Spleen (tissue), 11 donors: Measurements from ENCODE around the gene GPATCH2. TPM values are rescaled to one million over a fixed set of nuclear protein-coding genes. Genes with fewer than 3 reads are reported as not detected.

Experiments
- DNase-seq: peaks from one replicate; pipeline ENCODE4 v3.0.0-alpha.2; 2020
- H3K27ac ChIP-seq, 8 donors: fragments of 200-600 bp; sonication (generic) in 7 of 8; 1 replicate in 4 of 8; 2 replicates in 4 of 8; pipeline versions ENCODE4 v1.5.0 to v1.8.0; 2016 to 2021; ENCODE audit warnings: inconsistent platforms in 4 of 8, mild to moderate bottlenecking in 4 of 8, moderate library complexity in 1 of 8
- H3K27me3 ChIP-seq, 7 donors: fragments of 200-600 bp; sonication (generic) in 6 of 7; replicated peaks in 1 of 7; 1 replicate in 4 of 7; 2 replicates in 3 of 7; pipeline versions ENCODE4 v1.5.0 to v1.8.0; 2016 to 2021; ENCODE audit warnings: inconsistent platforms in 3 of 7, mild to moderate bottlenecking in 1 of 7
- H3K36me3 ChIP-seq, 6 donors: fragments of 200-600 bp; sonication (generic) in 5 of 6; 1 replicate in 4 of 6; 2 replicates in 2 of 6; pipeline versions ENCODE4 v1.5.0 to v1.8.0; 2016 to 2021; ENCODE audit warnings: inconsistent platforms in 2 of 6
- H3K4me1 ChIP-seq, 6 donors: fragments of 200-600 bp; sonication (generic) in 5 of 6; 1 replicate in 3 of 6; 2 replicates in 3 of 6; pipeline versions ENCODE4 v1.5.0 to v1.8.0; 2016 to 2021; ENCODE audit warnings: inconsistent platforms in 3 of 6
- H3K4me3 ChIP-seq, 8 donors: fragments of 200-600 bp; sonication (generic) in 7 of 8; 1 replicate in 4 of 8; 2 replicates in 4 of 8; pipeline versions ENCODE4 v1.5.0 to v1.8.0; 2016 to 2021; ENCODE audit warnings: inconsistent platforms in 4 of 8, mild to moderate bottlenecking in 4 of 8, moderate library complexity in 2 of 8
- H3K9me3 ChIP-seq, 8 donors: fragments of 200-600 bp; sonication (generic) in 7 of 8; 1 replicate in 4 of 8; 2 replicates in 4 of 8; pipeline versions ENCODE4 v1.5.0 to v1.8.0; 2016 to 2021; ENCODE audit warnings: inconsistent platforms in 4 of 8
- CTCF ChIP-seq, 11 experiments: fragments of 200-600 bp in 7 of 11; fragments of 450-650 bp in 4 of 11; sonication (generic) in 4 of 11; IDR thresholded peaks in 8 of 11; conservative IDR thresholded peaks in 3 of 11; 1 replicate in 7 of 11; 2 replicates in 4 of 11; pipeline versions ENCODE4 v1.4.0 to v1.8.0; 2016 to 2021; ENCODE audit warnings: antibody characterized with exemption in 11 of 11, inconsistent platforms in 4 of 11, mild to moderate bottlenecking in 1 of 11
- POLR2A ChIP-seq, 3 donors: fragments of 450-650 bp; IDR thresholded peaks; one replicate each; pipeline ENCODE4 v1.5.1; 2017; ENCODE audit warnings: antibody characterized with exemption in 3 of 3, mild to moderate bottlenecking in 1 of 3
- POLR2AphosphoS5 ChIP-seq, 3 donors: sonication (generic); formaldehyde crosslinking; IDR thresholded peaks; one replicate each; pipeline ENCODE4 v1.5.1; 2017; ENCODE audit warnings: antibody characterized with exemption in 3 of 3
- WGBS, 5 donors: extraction: QIAGEN DNeasy Blood & Tissue Kit in 3 of 5; methylation state at CpG; one replicate each; pipeline versions ENCODE4 v1.1.5 to v1.1.7; 2013 to 2018; 5-methylcytosine and 5-hydroxymethylcytosine counted together
- intact Hi-C: fragments of 100-400 bp; cut with DNase I; formaldehyde crosslinking; loops from one replicate; pipeline ENCODE4 v1.15.0; 2023; ENCODE audit warnings: low total_unique reads
- polyA plus RNA-seq, 3 donors: library from polyadenylated mRNA; stranded (reverse); fragments of 200-250 nt; gene quantifications; one replicate each; pipeline ENCODE4 v1.2.1, GENCODE V29; 2013
- total RNA-seq, 7 donors: library from RNA; depleted of rRNA in 3 of 7; stranded (reverse); fragments of >200 nt in 3 of 7; fragmentation: NEBNext Ultra II Directional in 4 of 7; extraction: Animal tissue kit (Norgen Biotek cat#: 25700) in 4 of 7; gene quantifications; one replicate each; pipeline versions ENCODE4 v1.1.0 to v1.2.1, GENCODE V29; 2016 to 2021
- donor health status: healthy with polysubstance abuse.
- donor health status: DM: no; HTN: no; CAD: no; lungs with moderate emphysema.
- donor health status: DM: no; HTN: no; CAD: no.
- donor health status: Bipolar disorder and iron deficiency.
- donor health status: healthy.
- donor health status: DM: no; HTN: no; CAD: no.
- donor health status: DM: yes; HTN: yes; CAD: no.

Gene GPATCH2
- total and polyA plus RNA-seq, 10 donors, result 2.7 to 24.2 (median 17.7) TPM

DNA sequence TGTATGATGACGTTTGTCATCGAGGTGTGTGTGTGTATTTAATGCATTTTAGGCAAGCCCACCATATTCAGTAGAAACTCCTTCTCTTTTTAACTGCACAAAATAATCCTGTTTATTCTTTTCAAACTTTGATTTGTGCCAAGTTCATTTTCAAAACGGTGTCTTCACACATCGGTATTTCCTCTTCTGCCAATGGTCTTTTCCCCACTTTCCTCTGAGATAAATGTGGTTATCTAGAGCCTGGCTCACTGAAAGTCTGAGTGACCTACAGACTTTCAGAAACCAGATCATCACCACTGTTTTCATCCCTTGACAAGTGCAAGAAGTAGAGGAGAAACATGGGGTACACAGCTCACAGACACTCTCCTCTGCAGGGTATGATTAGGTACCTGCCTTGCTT is 69.4 kb downstream of the GPATCH2 start:
- no peak overlapping the region for H3K4me3 ChIP-seq
- no peaks in the 10 kb centered on the region for H3K4me1 ChIP-seq
- H3K9me3 ChIP-seq, result no peaks in the 10 kb centered on the region
- DNase-seq, result no peak
- TF ChIP-seq CTCF (IDR thresholded peaks at IDR 0.05 in 8 of 11, conservative IDR thresholded peaks at IDR 0.05 in 3 of 11) (no peak), POLR2AphosphoS5 (IDR thresholded peaks at IDR 0.05) (no peak), POLR2A (IDR thresholded peaks at IDR 0.05) (no peak)
- 79 to 87% (median 81%) methylated on average over 4 of the region's 4 CpGs for WGBS, 5 donors
- no peak overlapping the region for H3K27ac ChIP-seq
- no peaks in the 10 kb centered on the region for H3K27me3 ChIP-seq
- no peaks in the 10 kb centered on the region for H3K36me3 ChIP-seq
- intact Hi-C loops, result no loop called here

GRCh38 chr1:217554849-217555248 is 76.0 kb downstream of the GPATCH2 start:
- Histone ChIP-seq H3K27ac (no peak overlapping the region), H3K36me3 (no peaks in the 10 kb centered on the region), H3K4me3 (no peak overlapping the region), H3K9me3 (no peaks in the 10 kb centered on the region), H3K27me3 (no peaks in the 10 kb centered on the region), H3K4me1 (no peaks in the 10 kb centered on the region)
- no peak for DNase-seq
- intact Hi-C loops, result no loop called here
- 86 to 100% (median 91%) methylated on average over 1 of the region's 1 CpG for WGBS, 5 donors
- TF ChIP-seq POLR2A (IDR thresholded peaks at IDR 0.05) (no peak), CTCF (IDR thresholded peaks at IDR 0.05 in 8 of 11, conservative IDR thresholded peaks at IDR 0.05 in 3 of 11) (no peak)

- Histone ChIP-seq H3K27me3 (no peaks in the 10 kb centered on the region), H3K9me3 (peaks cover 0 to 2% (median 0%) of the 10 kb centered on the region in 8 donors), H3K36me3 (peaks cover 0 to 4% (median 0%) of the 10 kb centered on the region in 6 donors), H3K4me1 (no peaks in the 10 kb centered on the region), H3K27ac (no peak overlapping the region), H3K4me3 (no peak overlapping the region)
- 90 to 99% (median 95%) methylated on average over 6 of the region's 6 CpGs for WGBS, 5 donors
- TF ChIP-seq POLR2AphosphoS5 (IDR thresholded peaks at IDR 0.05), result no peak
- no peak for TF ChIP-seq POLR2A (IDR thresholded peaks at IDR 0.05)
- DNase-seq, result no peak
- intact Hi-C loops, result no loop called here
These were observed 76.9 kb downstream of the GPATCH2 start for GRCh38 chr1:217553949-217554509.

- no peak for DNase-seq
- no peaks in the 10 kb centered on the region for H3K4me1 ChIP-seq
- 75 to 87% (median 83%) methylated on average over 1 of the region's 1 CpG for WGBS, 5 donors
- H3K9me3 ChIP-seq, result peaks cover 0 to 18% (median 10%) of the 10 kb centered on the region in 8 donors
- H3K27me3 ChIP-seq, result no peaks in the 10 kb centered on the region
- H3K4me3 ChIP-seq, result no peak overlapping the region
- intact Hi-C loops, result no loop called here
- peaks cover 0 to 8% (median 0%) of the 10 kb centered on the region in 6 donors for H3K36me3 ChIP-seq
- TF ChIP-seq POLR2A (IDR thresholded peaks at IDR 0.05) (no peak), POLR2AphosphoS5 (IDR thresholded peaks at IDR 0.05) (no peak)
- H3K27ac ChIP-seq, result no peak overlapping the region
These were observed 78.4 kb downstream of the GPATCH2 start for GRCh38 chr1:217552339-217552951.

GRCh38 chr1:217542837-217543236 is 88.1 kb downstream of the GPATCH2 start:
- DNase-seq, result no peak
- Histone ChIP-seq H3K4me3 (no peak overlapping the region), H3K4me1 (no peaks in the 10 kb centered on the region), H3K9me3 (peaks cover 0 to 15% (median 9%) of the 10 kb centered on the region in 8 donors), H3K36me3 (peaks cover 0 to 5% (median 0%) of the 10 kb centered on the region in 6 donors), H3K27ac (no peak overlapping the region), H3K27me3 (no peaks in the 10 kb centered on the region)
- intact Hi-C loops, result no loop called here
- TF ChIP-seq POLR2A (IDR thresholded peaks at IDR 0.05) (no peak), CTCF (IDR thresholded peaks at IDR 0.05 in 8 of 11, conservative IDR thresholded peaks at IDR 0.05 in 3 of 11) (no peak), POLR2AphosphoS5 (IDR thresholded peaks at IDR 0.05) (no peak)
